AG09319 (cell line): ENCODE results near the gene MUC7.

ENCODE experiments used
- DNase-seq: peaks from one replicate; pipeline ENCODE4 v3.0.0-alpha.2; 2010; ENCODE audit warnings: low read depth; ENCODE audit errors: extremely low read depth
- CTCF ChIP-seq: IDR thresholded peaks from 2 replicates; pipeline ENCODE4 v1.5.1; 2011; ENCODE audit warnings: low read depth, mild to moderate bottlenecking, inconsistent platforms, low read length, moderate library complexity

The MUC7 gene

DNA sequence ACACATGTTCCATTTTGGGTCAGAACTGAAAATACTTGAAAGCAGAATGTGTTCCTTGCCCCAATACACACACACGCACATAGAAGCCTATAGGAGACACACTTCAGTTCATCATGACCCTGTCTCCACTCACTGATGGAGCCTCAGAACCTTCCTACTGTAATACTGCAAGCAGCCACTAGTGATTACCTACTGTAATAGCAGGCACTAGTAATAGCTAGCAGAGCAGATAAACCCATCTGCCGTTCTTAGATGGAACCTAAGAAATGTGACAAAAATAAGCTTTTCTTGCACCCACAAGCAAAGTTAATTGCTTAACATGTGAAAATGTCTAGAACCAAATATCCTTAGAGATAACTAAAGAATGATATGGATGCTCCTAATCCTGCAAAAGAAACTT is 60.0 kb downstream of the MUC7 start:
- no peak for DNase-seq
- no peak for TF ChIP-seq CTCF
